ENCODE measurements around the gene ZNF467. TPM values are rescaled to one million over a fixed set of nuclear protein-coding genes. Genes with fewer than 3 reads are reported as not detected.
A peak's percentile ranks its signal among the peaks of the same experiment; 100 is the strongest.

ZNF467 gene
- 1 to 10 TPM; 4.6 to 7.4 TPM for total RNA-seq

- Histone ChIP-seq H3K36me3 (no peaks in the 10 kb centered on the region), H3K9me3 (no peaks in the 10 kb centered on the region), H3K27me3 (replicated peaks; ENCODE audit: insufficient read depth) (no peaks in the 10 kb centered on the region), H3K27ac (no peak within 1 kb of the TSS), H3K4me3 (peak within 1 kb of the TSS; percentile 93), H3K4me1 (ENCODE audit: control insufficient read depth in 1 of 2, low read depth in 2 of 2) (peaks cover 4 to 12% of the 10 kb centered on the region in 2 donors)
- ATAC-seq (ENCODE audit: insufficient number of reproducible peaks, low FRiP score, low read depth) (no peak), DNase-seq (ENCODE audit: low spot score) (no peak)
- no peak for TF ChIP-seq CTCF (IDR thresholded peaks at IDR 0.05)
These were observed at the start of gene ZNF467 for GRCh38 chr7:149773446-149774236. TSS of gene ZNF467 (minus strand) at chr7:149773588. CDS start at chr7:149771032, 2,556 bp downstream.

- DNase-seq (ENCODE audit: low spot score): no peak
- no peaks in the 10 kb centered on the region for H3K27me3 ChIP-seq (replicated peaks; ENCODE audit: insufficient read depth)
These were observed 49.1 kb upstream of the ZNF467 start for GRCh38 chr7:149822353-149822943.

GRCh38 chr7:149821191-149822148 is 48.1 kb upstream of the ZNF467 start:
- no peak for ATAC-seq (ENCODE audit: insufficient number of reproducible peaks, low FRiP score, low read depth)
- no peaks in the 10 kb centered on the region for H3K27me3 ChIP-seq (replicated peaks; ENCODE audit: insufficient read depth)

More at GRCh38 chr7:149822353-149822943, 49.1 kb upstream of the ZNF467 start:
- no peaks in the 10 kb centered on the region for H3K9me3 ChIP-seq
- TF ChIP-seq CTCF (IDR thresholded peaks at IDR 0.05): no peak
- H3K27ac ChIP-seq: no peak overlapping the region
- no peaks in the 10 kb centered on the region for H3K36me3 ChIP-seq
- no peak overlapping the region for H3K4me3 ChIP-seq
- ATAC-seq (ENCODE audit: insufficient number of reproducible peaks, low FRiP score, low read depth): no peak
- no peaks in the 10 kb centered on the region for H3K4me1 ChIP-seq (ENCODE audit: control insufficient read depth in 1 of 2, low read depth in 2 of 2)

GRCh38 chr7:149820622-149821190 is 47.3 kb upstream of the ZNF467 start:
- ATAC-seq (ENCODE audit: insufficient number of reproducible peaks, low FRiP score, low read depth) (no peak), DNase-seq (ENCODE audit: low spot score) (no peak)
- no peak overlapping the region for H3K27ac ChIP-seq
- no peaks in the 10 kb centered on the region for H3K4me1 ChIP-seq (ENCODE audit: control insufficient read depth in 1 of 2, low read depth in 2 of 2)
- no peak for TF ChIP-seq CTCF (IDR thresholded peaks at IDR 0.05)
- no peaks in the 10 kb centered on the region for H3K9me3 ChIP-seq
- H3K4me3 ChIP-seq: no peak overlapping the region
- H3K27me3 ChIP-seq (replicated peaks; ENCODE audit: insufficient read depth): no peaks in the 10 kb centered on the region
- H3K36me3 ChIP-seq: no peaks in the 10 kb centered on the region

More at GRCh38 chr7:149821191-149822148, 48.1 kb upstream of the ZNF467 start:
- TF ChIP-seq CTCF (IDR thresholded peaks at IDR 0.05): no peak
- no peak overlapping the region for H3K4me3 ChIP-seq
- no peak overlapping the region for H3K27ac ChIP-seq
- no peaks in the 10 kb centered on the region for H3K9me3 ChIP-seq
- no peak for DNase-seq (ENCODE audit: low spot score)
- no peaks in the 10 kb centered on the region for H3K36me3 ChIP-seq
- no peaks in the 10 kb centered on the region for H3K4me1 ChIP-seq (ENCODE audit: control insufficient read depth in 1 of 2, low read depth in 2 of 2)
